SK-N-SH treated with all-trans-retinoic acid at 6 μM for 48 hours (cell line): ENCODE data around the gene SALL1.

ENCODE experiments used
- ATAC-seq: fragments of 200-7000 bp; cut with Tn5 transposase; 3 replicates; pipeline ENCODE4 v1.9.1; 2020; ENCODE audit warnings: mild to moderate bottlenecking, moderate library complexity
- ARNTL ChIP-seq: fragments of 450-650 bp; formaldehyde crosslinking; IDR thresholded peaks from 2 replicates; pipeline ENCODE4 v1.5.0; 2020; ENCODE audit warnings: low read depth, mild to moderate bottlenecking, moderate library complexity, borderline replicate concordance
- BACH2 ChIP-seq: fragments of 250-450 bp; sonication (Bioruptor Pico); IDR thresholded peaks from 2 replicates; pipeline ENCODE4 v1.9.0; 2021; ENCODE audit warnings: mild to moderate bottlenecking, borderline replicate concordance
- CREB5 ChIP-seq: fragments of 250-450 bp; sonication (Bioruptor Pico); IDR thresholded peaks from 2 replicates; pipeline ENCODE4 v1.5.1; 2020; ENCODE audit warnings: low read depth, mild to moderate bottlenecking, moderate library complexity
- CSDC2 ChIP-seq: fragments of 250-450 bp; sonication (Bioruptor Pico); IDR thresholded peaks from 2 replicates; pipeline ENCODE4 v1.5.0; 2020; ENCODE audit warnings: mild to moderate bottlenecking, moderate library complexity
- CSRNP3 ChIP-seq: fragments of 250-450 bp; sonication (Bioruptor Pico); IDR thresholded peaks from 2 replicates; pipeline ENCODE4 v1.5.1; 2021; ENCODE audit warnings: mild to moderate bottlenecking, moderate library complexity
- ESRRG ChIP-seq: fragments of 250-450 bp; sonication (Bioruptor Pico); IDR thresholded peaks from 2 replicates; pipeline ENCODE4 v1.6.1; 2021; ENCODE audit warnings: mild to moderate bottlenecking
- GLIS3 ChIP-seq: fragments of 250-450 bp; sonication (Bioruptor Pico); IDR thresholded peaks from 2 replicates; pipeline ENCODE4 v1.5.0; 2020; ENCODE audit warnings: mild to moderate bottlenecking, moderate library complexity
- ISL1 ChIP-seq: fragments of 250-450 bp; sonication (Bioruptor Pico); IDR thresholded peaks from 2 replicates; pipeline ENCODE4 v2.1.2; 2022; ENCODE audit warnings: mild to moderate bottlenecking, moderate library complexity
- OSR1 ChIP-seq: fragments of 250-450 bp; sonication (Bioruptor Pico); IDR thresholded peaks from 2 replicates; pipeline ENCODE4 v1.8.0; 2022; ENCODE audit warnings: moderate library complexity, mild to moderate bottlenecking, inconsistent platforms
- PATZ1 ChIP-seq: fragments of 250-450 bp; sonication (Bioruptor Pico); IDR thresholded peaks from 2 replicates; pipeline ENCODE4 v1.8.0; 2020; ENCODE audit warnings: mild to moderate bottlenecking, moderate library complexity, borderline replicate concordance
- POU6F1 ChIP-seq: fragments of 250-450 bp; sonication (Bioruptor Pico); IDR thresholded peaks from 2 replicates; pipeline ENCODE4 v1.8.0; 2021; ENCODE audit warnings: low read depth, mild to moderate bottlenecking, moderate library complexity, borderline replicate concordance
- PPARA ChIP-seq: fragments of 250-450 bp; sonication (Bioruptor Pico); IDR thresholded peaks from 2 replicates; pipeline ENCODE4 v1.5.0; 2020; ENCODE audit warnings: mild to moderate bottlenecking, borderline replicate concordance
- RARB ChIP-seq: fragments of 250-450 bp; sonication (Bioruptor Pico); IDR thresholded peaks from 2 replicates; pipeline ENCODE4 v1.8.0; 2021; ENCODE audit warnings: mild to moderate bottlenecking, moderate library complexity
- SNAI2 ChIP-seq: fragments of 250-450 bp; sonication (Bioruptor Pico); IDR thresholded peaks from 2 replicates; pipeline ENCODE4 v1.5.0; 2020; ENCODE audit warnings: mild to moderate bottlenecking, moderate library complexity
- TCF4 ChIP-seq: fragments of 250-450 bp; sonication (Bioruptor Pico); IDR thresholded peaks from 2 replicates; pipeline ENCODE4 v1.8.0; 2021; ENCODE audit warnings: mild to moderate bottlenecking, moderate library complexity, borderline replicate concordance
- TOX ChIP-seq: fragments of 250-450 bp; sonication (Bioruptor Pico); IDR thresholded peaks from 2 replicates; pipeline ENCODE4 v1.8.0; 2021; ENCODE audit warnings: mild to moderate bottlenecking, moderate library complexity, borderline replicate concordance
- TSHZ2 ChIP-seq: fragments of 250-450 bp; sonication (Bioruptor Pico); IDR thresholded peaks from 2 replicates; pipeline ENCODE4 v1.5.0; 2020; ENCODE audit warnings: mild to moderate bottlenecking, moderate library complexity
- ZC3H10 ChIP-seq: fragments of 250-450 bp; sonication (Bioruptor Pico); IDR thresholded peaks from 2 replicates; pipeline ENCODE4 v1.5.1; 2021; ENCODE audit warnings: mild to moderate bottlenecking, moderate library complexity
- ZFP3 ChIP-seq: fragments of 250-450 bp; sonication (Bioruptor Pico); IDR thresholded peaks from 2 replicates; pipeline ENCODE4 v1.5.0; 2020; ENCODE audit warnings: mild to moderate bottlenecking, moderate library complexity
- ZFP30 ChIP-seq: fragments of 450-650 bp; formaldehyde crosslinking; IDR thresholded peaks from 2 replicates; pipeline ENCODE4 v1.5.0; 2022; ENCODE audit warnings: mild to moderate bottlenecking, moderate library complexity
- ZNF565 ChIP-seq: fragments of 450-650 bp; formaldehyde crosslinking; conservative IDR thresholded peaks from 2 replicates; pipeline ENCODE4 v1.5.0; 2020; ENCODE audit warnings: low read depth, mild to moderate bottlenecking, moderate library complexity
- ZNF70 ChIP-seq: fragments of 450-650 bp; formaldehyde crosslinking; IDR thresholded peaks from 2 replicates; pipeline ENCODE4 v1.5.0; 2020; ENCODE audit warnings: mild to moderate bottlenecking, moderate library complexity
- ZNF8 ChIP-seq: fragments of 450-650 bp; formaldehyde crosslinking; IDR thresholded peaks from 2 replicates; pipeline ENCODE4 v1.5.0; 2020; ENCODE audit warnings: mild to moderate bottlenecking, moderate library complexity

The SALL1 gene

GRCh38 chr16:51156807-51157200, 5.7 kb upstream of the SALL1 start:
- TF ChIP-seq GLIS3 (CRISPR knock-in tag): no peak
- no peak for TF ChIP-seq PATZ1
- no peak for TF ChIP-seq ZFP30 (CRISPR knock-in tag)
- TF ChIP-seq ZNF8 (CRISPR knock-in tag): no peak
- no peak for TF ChIP-seq RARB (CRISPR knock-in tag)
- TF ChIP-seq TOX (CRISPR knock-in tag): no peak
- TF ChIP-seq ZNF565 (CRISPR knock-in tag): no peak
- TF ChIP-seq TCF4 (CRISPR knock-in tag): no peak
- no peak for TF ChIP-seq SNAI2 (CRISPR knock-in tag)
- TF ChIP-seq ARNTL (CRISPR knock-in tag): no peak
- ATAC-seq: no peak

GRCh38 chr16:51155820-51156806, 5.0 kb upstream of the SALL1 start:
- TF ChIP-seq TCF4 (CRISPR knock-in tag) (no peak), BACH2 (CRISPR knock-in tag) (no peak), ZNF565 (CRISPR knock-in tag) (no peak), ZC3H10 (CRISPR knock-in tag) (no peak), ZFP3 (CRISPR knock-in tag) (no peak), POU6F1 (CRISPR knock-in tag) (no peak), CSRNP3 (CRISPR knock-in tag) (no peak), ZNF8 (CRISPR knock-in tag) (no peak), ARNTL (CRISPR knock-in tag) (no peak), TOX (CRISPR knock-in tag) (no peak), ISL1 (CRISPR knock-in tag) (no peak), TSHZ2 (CRISPR knock-in tag) (no peak), PATZ1 (no peak), CREB5 (no peak), OSR1 (CRISPR knock-in tag) (no peak), ESRRG (no peak), CSDC2 (CRISPR knock-in tag) (no peak), ZNF70 (CRISPR knock-in tag) (no peak), PPARA (no peak), GLIS3 (CRISPR knock-in tag) (no peak)
- ATAC-seq: no peak; the same call in 2 of the 3 replicates
